ENCODE measurements around the gene CPT1C. TPM values are rescaled to one million over a fixed set of nuclear protein-coding genes. Genes with fewer than 3 reads are reported as not detected.

Gene CPT1C
- total RNA-seq, 1 experiment from 2014 or later: 8.3 TPM

DNA sequence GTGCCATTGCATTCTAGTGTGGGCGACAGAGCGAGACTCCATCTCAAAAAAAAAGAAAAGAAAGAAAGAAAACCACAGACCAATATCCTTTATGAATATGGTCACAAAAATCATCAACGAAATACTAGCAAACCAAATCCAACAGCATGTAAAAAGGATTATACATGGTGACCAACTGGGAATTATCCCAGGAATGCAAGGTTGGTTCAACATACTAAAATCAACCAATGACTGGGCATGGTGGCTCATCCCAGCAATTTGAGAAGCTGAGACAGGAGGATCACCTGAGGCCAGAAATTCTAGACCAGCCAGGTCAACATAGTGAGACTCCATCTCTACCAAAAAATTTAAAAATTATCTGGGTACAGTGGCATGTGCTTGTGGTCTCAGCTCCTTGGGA, 65.0 kb downstream of the CPT1C start:
- no peak for DNase-seq (ENCODE audit: low read depth)

DNA sequence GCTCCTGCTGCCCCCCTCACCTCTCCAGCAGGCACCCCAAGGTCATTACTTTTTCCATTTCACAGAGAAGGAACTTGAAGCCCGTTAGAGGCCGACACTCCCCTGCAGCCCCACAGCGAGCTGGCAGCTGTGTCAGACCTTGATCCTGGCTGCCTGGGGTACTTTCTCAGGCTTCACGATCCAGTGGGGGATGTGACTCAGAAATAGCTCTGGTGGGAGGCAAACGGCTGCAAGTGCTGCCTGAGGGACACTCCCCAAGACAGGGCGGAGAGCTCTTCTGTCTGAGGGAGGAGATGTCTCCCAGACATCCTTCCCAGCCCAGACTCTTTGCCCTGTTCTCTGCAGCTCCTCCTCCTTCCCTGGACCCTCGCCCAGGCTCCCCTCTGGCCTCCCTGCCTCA, 67.4 kb downstream of the CPT1C start:
- DNase-seq (ENCODE audit: low read depth): peak; percentile 87

DNA sequence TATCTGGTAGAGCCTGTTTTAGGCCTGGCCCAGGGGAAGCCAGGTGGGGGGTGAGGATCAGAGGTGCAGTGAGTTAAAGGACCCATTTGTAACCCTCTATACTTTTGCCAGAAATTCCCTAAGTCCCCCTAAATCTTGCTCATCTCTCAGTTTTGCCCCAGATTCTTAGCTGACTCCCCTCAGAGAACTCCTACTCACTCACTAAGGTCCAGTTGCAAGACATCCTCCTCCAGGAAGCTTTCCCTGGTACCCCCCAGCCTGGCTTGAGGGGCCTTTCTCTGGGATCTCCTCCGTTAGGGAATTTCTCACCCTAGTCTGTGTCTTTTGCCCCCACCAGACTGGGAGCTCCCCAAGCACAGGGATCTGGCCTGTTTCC, 70.3 kb downstream of the CPT1C start:
- DNase-seq (ENCODE audit: low read depth): no peak

DNA sequence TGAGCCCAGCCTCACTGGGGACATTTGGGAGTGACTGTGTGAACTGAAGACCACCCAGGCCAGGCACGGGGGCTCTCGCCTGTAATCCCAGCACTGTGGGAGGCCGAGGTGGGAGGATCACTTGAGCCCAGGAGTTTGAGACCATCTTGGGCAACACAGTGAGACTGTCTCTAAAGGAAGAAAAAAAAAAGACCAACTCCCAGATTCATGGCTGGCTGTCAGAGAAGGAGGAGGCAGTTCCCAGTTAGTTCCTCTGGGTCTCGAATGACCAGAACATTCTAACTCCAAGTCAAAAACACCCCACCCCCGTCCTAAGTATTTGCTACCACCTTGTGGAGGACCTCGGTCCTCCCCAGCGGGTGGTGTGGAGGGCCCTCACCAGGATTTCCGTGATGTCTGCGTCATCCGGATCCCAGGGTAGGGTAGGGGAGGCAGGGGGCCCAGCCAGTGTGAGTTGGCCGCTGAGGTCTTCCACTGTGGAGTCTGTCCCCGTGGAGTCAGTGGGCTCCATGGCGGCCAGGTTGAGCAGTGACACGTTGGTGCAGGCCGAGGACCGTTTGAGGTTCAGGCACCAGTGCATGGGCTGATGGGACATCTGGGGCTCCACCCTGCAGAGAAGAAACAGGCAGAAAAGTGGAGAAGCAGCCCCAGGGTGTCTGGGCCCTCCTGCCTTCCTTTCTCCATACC, 70.9 kb downstream of the CPT1C start:
- peak; percentile 29 for DNase-seq (ENCODE audit: low read depth)

DNA sequence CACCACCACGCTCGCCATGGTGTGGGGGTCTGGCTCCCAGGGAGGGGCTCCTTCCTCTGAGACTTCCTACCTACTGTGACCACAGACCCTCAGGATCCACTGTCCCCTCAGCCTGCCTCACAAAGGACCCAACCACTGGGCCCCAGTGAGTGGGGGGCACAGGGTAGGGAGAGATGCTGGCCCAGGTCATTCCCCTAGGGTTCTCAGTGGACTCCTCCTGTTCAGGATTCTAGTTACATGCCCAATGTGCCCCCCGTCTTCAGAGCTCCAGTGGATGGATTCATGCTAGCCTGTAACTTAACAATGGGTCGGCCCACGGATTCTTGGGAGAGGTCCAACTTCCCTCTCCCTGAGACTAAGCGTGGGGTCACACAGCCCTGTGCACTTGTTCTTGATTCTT, 72.3 kb downstream of the CPT1C start, which contains the start of gene TSKS:
Gene TSKS (minus strand): TSS at position 77 of the 400 bp plus-strand sequence. CDS start 59 bp downstream, at position 18.
- DNase-seq (ENCODE audit: low read depth): no peak

Other genes starting within 250 kb of the CPT1C start
- gene SLC17A7, start 249.6 kb upstream of the CPT1C start, total RNA-seq (2014; rRNA removed; shearing (Covaris generic)): not detected in 2 replicates
- gene PIH1D1, start 239.3 kb upstream of the CPT1C start, total RNA-seq (2014; rRNA removed; shearing (Covaris generic)): 146 and 200 TPM in 2 replicates
- gene ALDH16A1, start 237.9 kb upstream of the CPT1C start, total RNA-seq (2014; rRNA removed; shearing (Covaris generic)): 50.5 and 86.2 TPM in 2 replicates
- gene FLT3LG, start 216.9 kb upstream of the CPT1C start, total RNA-seq (2014; rRNA removed; shearing (Covaris generic)): 1.5 and 4.7 TPM in 2 replicates
- gene RPL13A, start 203.5 kb upstream of the CPT1C start, total RNA-seq (2014; rRNA removed; shearing (Covaris generic)): 2,661 and 3,645 TPM in 2 replicates
- 3,589 and 4,520 TPM in 2 replicates for gene RPS11, start 194.7 kb upstream of the CPT1C start, total RNA-seq (2014; rRNA removed; shearing (Covaris generic))
- gene FCGRT, start 178.5 kb upstream of the CPT1C start, total RNA-seq (2014; rRNA removed; shearing (Covaris generic)): 3.5 and 3.7 TPM in 2 replicates
- gene RCN3, start 163.1 kb upstream of the CPT1C start, total RNA-seq (2014; rRNA removed; shearing (Covaris generic)): 178 and 202 TPM in 2 replicates
- gene NOSIP, start 110.6 kb upstream of the CPT1C start, total RNA-seq (2014; rRNA removed; shearing (Covaris generic)): 182 and 246 TPM in 2 replicates
- gene PRRG2, start 109.8 kb upstream of the CPT1C start, total RNA-seq (2014; rRNA removed; shearing (Covaris generic)): 0.30 and 5.8 TPM in 2 replicates
- 1.7 and 2.5 TPM in 2 replicates for gene PRR12, start 99.9 kb upstream of the CPT1C start, total RNA-seq (2014; rRNA removed; shearing (Covaris generic))
- 11.0 and 12.7 TPM in 2 replicates for gene RRAS, start 51.0 kb upstream of the CPT1C start, total RNA-seq (2014; rRNA removed; shearing (Covaris generic))
- gene SCAF1, start 48.9 kb upstream of the CPT1C start, total RNA-seq (2014; rRNA removed; shearing (Covaris generic)): 32.5 and 32.8 TPM in 2 replicates
- 88.0 and 110 TPM in 2 replicates for gene IRF3, start 25.3 kb upstream of the CPT1C start, total RNA-seq (2014; rRNA removed; shearing (Covaris generic))
- gene BCL2L12, start 25.2 kb upstream of the CPT1C start, total RNA-seq (2014; rRNA removed; shearing (Covaris generic)): 15.5 and 18.1 TPM in 2 replicates
- 338 and 386 TPM in 2 replicates for gene PRMT1, start 13.8 kb upstream of the CPT1C start, total RNA-seq (2014; rRNA removed; shearing (Covaris generic))
- 0.27 and 0.40 TPM in 2 replicates for gene ADM5, start 1.5 kb upstream of the CPT1C start, total RNA-seq (2014; rRNA removed; shearing (Covaris generic))
- gene TSKS, start 72.2 kb downstream of the CPT1C start, total RNA-seq (2014; rRNA removed; shearing (Covaris generic)): not detected in 2 replicates
- 44.8 and 46.5 TPM in 2 replicates for gene AP2A1, start 75.9 kb downstream of the CPT1C start, total RNA-seq (2014; rRNA removed; shearing (Covaris generic))
- 9.9 and 20.1 TPM in 2 replicates for gene FUZ, start 122.2 kb downstream of the CPT1C start, total RNA-seq (2014; rRNA removed; shearing (Covaris generic))
- 17.8 and 29.9 TPM in 2 replicates for gene MED25, start 127.2 kb downstream of the CPT1C start, total RNA-seq (2014; rRNA removed; shearing (Covaris generic))
- 61.2 and 67.8 TPM in 2 replicates for gene PTOV1, start 160.0 kb downstream of the CPT1C start, total RNA-seq (2014; rRNA removed; shearing (Covaris generic))
- gene PNKP, start 176.5 kb downstream of the CPT1C start, total RNA-seq (2014; rRNA removed; shearing (Covaris generic)): 36.9 and 38.4 TPM in 2 replicates
- gene AKT1S1, start 186.2 kb downstream of the CPT1C start, total RNA-seq (2014; rRNA removed; shearing (Covaris generic)): 9.6 and 10.5 TPM in 2 replicates
- 5.9 and 8.1 TPM in 2 replicates for gene TBC1D17, start 186.6 kb downstream of the CPT1C start, total RNA-seq (2014; rRNA removed; shearing (Covaris generic))
- gene IL4I1, start 205.8 kb downstream of the CPT1C start, total RNA-seq (2014; rRNA removed; shearing (Covaris generic)): 9.1 and 9.3 TPM in 2 replicates
- 8.9 and 17.4 TPM in 2 replicates for gene ATF5, start 238.1 kb downstream of the CPT1C start, total RNA-seq (2014; rRNA removed; shearing (Covaris generic))
- 92.7 and 95.5 TPM in 2 replicates for gene NUP62, start 238.4 kb downstream of the CPT1C start, total RNA-seq (2014; rRNA removed; shearing (Covaris generic))

All from Daoy (cell line).